Right lobe of liver (tissue), 4 donors: ENCODE results near the gene ZBTB48.

Source experiments
- CTCF ChIP-seq, 4 donors: fragments of 200-600 bp in 3 of 4; fragments of 450-650 bp in 1 of 4; IDR thresholded peaks; one replicate each; pipeline versions ENCODE4 v1.5.1 to v1.8.0; 2016 to 2022; ENCODE audit warnings: antibody characterized with exemption in 4 of 4, mild to moderate bottlenecking in 2 of 4
- POLR2A ChIP-seq: fragments of 450-650 bp; IDR thresholded peaks from one replicate; pipeline ENCODE4 v1.6.1; 2017; ENCODE audit warnings: antibody characterized with exemption, mild to moderate bottlenecking
- donor health status: DM: no; HTN: no; CAD: no.
- donor health status: DM: no; HTN: no; CAD: no.
- donor health status: DM: no; HTN: yes; CAD: no.

- TF ChIP-seq CTCF (IDR thresholded peaks at IDR 0.05) (peak; percentile 95 to 98 (median 96)), POLR2A (peak; percentile 63)
Measured at GRCh38 chr1:6554031-6554906, 25.5 kb upstream of the ZBTB48 start, which contains the start of gene NOL9.
